Measurements from ENCODE around the gene PSMB2. TPM values are rescaled to one million over a fixed set of nuclear protein-coding genes. Genes with fewer than 3 reads are reported as not detected.
"Not testable (repeated sequence)": the region's sequence is repeated elsewhere in the genome, so short reads cannot be mapped to it uniquely, and the experiment has no call there.

Gene PSMB2
- total RNA-seq (10 to 100 TPM; 32.0 to 37.3 (median 35.7) TPM), polyA plus RNA-seq (36.8 TPM)
- long read RNA-seq, donor 1, transcript PSMB2-201 (6 exons, 2,701 nt), result major isoform, 48 of 49 reads
- long read RNA-seq, donor 1, partial matches to known transcripts, result 0 of 49 reads
- long read RNA-seq, donor 1, other reads (novel, unspliced or antisense), result 1 of 49 reads
- long read RNA-seq, donor 2, transcript PSMB2-201 (6 exons, 2,701 nt), result major isoform, 29 of 29 reads
- long read RNA-seq, donor 2, partial matches to known transcripts, result 0 of 29 reads
- long read RNA-seq, donor 2, other reads (novel, unspliced or antisense), result 0 of 29 reads
- long read RNA-seq, donor 3, transcript PSMB2-201 (6 exons, 2,701 nt), result major isoform, 20 of 22 reads
- long read RNA-seq, donor 3, partial matches to known transcripts, result 0 of 22 reads
- long read RNA-seq, donor 3, other reads (novel, unspliced or antisense), result 2 of 22 reads
- long read RNA-seq, donor 4, transcript PSMB2-201 (6 exons, 2,701 nt), result major isoform, 22 of 29 reads
- long read RNA-seq, donor 4, partial matches to known transcripts, result 1 of 29 reads
- long read RNA-seq, donor 4, other reads (novel, unspliced or antisense), result 6 of 29 reads

DNA sequence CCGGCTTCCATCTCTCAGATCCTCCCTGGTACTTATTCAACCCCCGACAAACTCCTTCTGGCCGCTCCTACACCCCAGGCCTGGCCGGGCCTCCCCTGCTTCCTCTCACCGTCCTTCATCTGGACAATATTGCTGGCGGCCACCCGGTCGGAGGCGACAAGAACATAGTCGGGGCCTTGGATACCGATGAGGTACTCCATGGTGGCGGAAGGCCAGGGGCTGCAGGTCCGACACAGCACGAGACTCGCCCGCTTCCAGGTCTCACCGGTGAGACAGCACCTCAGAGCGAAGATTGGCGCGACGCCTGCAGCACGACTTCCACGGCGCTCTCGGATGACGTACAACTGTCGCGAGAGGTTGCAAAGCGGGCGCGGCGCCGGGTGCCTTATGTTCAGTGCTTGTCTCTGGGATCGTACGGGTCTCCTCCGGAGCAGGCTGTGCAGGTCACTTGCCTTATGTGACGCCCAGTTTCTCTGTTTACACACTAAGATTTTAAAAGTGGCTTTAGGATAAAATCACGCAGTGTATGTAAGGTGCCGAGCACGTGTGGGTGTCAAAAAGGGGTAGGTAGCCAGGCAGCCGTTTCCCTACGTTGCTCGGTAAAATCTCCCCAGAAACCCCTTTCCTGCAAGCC, at the start of gene PSMB2:
Gene PSMB2 (minus strand): TSS at position 294 of the 634 bp plus-strand sequence. CDS start 94 bp downstream, at position 200.
- H3K4me1 ChIP-seq (ENCODE audit: control insufficient read depth, insufficient read depth, low read length), result peaks cover 3% of the 10 kb centered on the region
- no peaks in the 10 kb centered on the region for H3K9me3 ChIP-seq (ENCODE audit: control insufficient read depth, low read length)
- peak within 1 kb of the TSS; percentile 96 for H3K27ac ChIP-seq (ENCODE audit: low read length)
- peak within 1 kb of the TSS; percentile 91 for H3K4me3 ChIP-seq (ENCODE audit: low read length)
- no peaks in the 10 kb centered on the region for H3K27me3 ChIP-seq (ENCODE audit: control insufficient read depth, insufficient read depth)
- WGBS, result under 1% methylated on average over 43 of the region's 43 CpGs
- peak; percentile 97 to 98 for ATAC-seq
- intact Hi-C loops (cut with DNase I), result loop anchor here in 1 of 4 donors (10.0 kb wide), 1 partner anchor 73 kb away; the partner anchor contains the start of gene C1orf216
- peak; percentile 95 to 98 (median 98) for DNase-seq

DNA sequence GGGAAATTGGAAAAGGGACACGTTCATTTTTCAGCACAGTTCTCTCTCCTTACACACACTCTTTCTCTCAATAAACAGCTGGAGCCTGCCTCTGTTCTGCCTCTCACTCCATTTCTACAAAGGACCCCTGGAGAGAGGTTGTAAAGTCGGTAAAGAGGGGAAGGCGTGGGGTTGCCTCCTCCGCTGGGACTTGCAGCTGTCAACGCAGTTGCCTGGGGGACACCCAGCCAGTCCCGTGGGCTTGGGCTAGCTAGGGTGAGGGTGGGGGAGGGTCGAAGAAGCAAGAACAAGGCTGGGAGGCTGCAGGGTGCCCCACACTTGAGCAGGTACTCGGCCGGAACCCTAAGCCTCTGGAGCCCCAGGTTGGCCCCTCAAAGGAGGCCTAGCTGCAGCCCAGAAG, 49.8 kb upstream of the PSMB2 start:
- WGBS, result 32% methylated on average over 9 of the region's 9 CpGs
- Histone ChIP-seq H3K9me3 (ENCODE audit: control insufficient read depth, low read length) (no peaks in the 10 kb centered on the region), H3K27me3 (ENCODE audit: control insufficient read depth, insufficient read depth) (no peaks in the 10 kb centered on the region), H3K4me1 (ENCODE audit: control insufficient read depth, insufficient read depth, low read length) (no peaks in the 10 kb centered on the region), H3K4me3 (ENCODE audit: low read length) (no peak overlapping the region), H3K27ac (ENCODE audit: low read length) (no peak overlapping the region)
- DNase-seq (no peak), ATAC-seq (no peak)
- intact Hi-C loops (cut with DNase I), result no loop called here

DNA sequence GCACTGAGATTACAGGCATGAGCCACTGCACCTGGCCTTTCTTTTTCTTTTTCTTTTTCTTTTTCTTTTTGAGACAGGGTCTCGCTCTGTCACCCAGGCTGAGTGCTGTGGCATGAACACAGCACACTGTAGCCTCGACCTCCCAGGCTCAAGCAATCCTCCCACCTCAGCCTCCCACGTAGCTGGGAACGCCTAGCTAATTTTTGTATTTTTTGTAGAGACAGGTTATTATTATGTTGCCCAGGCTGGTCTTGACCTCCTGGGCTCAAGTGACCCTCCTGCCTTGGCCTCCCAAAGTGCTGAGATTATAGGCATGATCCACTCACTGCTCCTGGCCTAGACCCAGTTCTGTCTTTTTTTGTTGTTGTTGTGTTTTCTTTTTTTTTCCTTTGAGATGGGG, 48.8 kb upstream of the PSMB2 start:
- intact Hi-C loops (cut with DNase I); DNase-seq; H3K9me3 ChIP-seq (ENCODE audit: control insufficient read depth, low read length); H3K27me3 ChIP-seq (ENCODE audit: control insufficient read depth, insufficient read depth); ATAC-seq; H3K27ac ChIP-seq (ENCODE audit: low read length); H3K4me1 ChIP-seq (ENCODE audit: control insufficient read depth, insufficient read depth, low read length); H3K4me3 ChIP-seq (ENCODE audit: low read length): not testable (repeated sequence)
- 90% methylated on average over 4 of the region's 4 CpGs for WGBS

DNA sequence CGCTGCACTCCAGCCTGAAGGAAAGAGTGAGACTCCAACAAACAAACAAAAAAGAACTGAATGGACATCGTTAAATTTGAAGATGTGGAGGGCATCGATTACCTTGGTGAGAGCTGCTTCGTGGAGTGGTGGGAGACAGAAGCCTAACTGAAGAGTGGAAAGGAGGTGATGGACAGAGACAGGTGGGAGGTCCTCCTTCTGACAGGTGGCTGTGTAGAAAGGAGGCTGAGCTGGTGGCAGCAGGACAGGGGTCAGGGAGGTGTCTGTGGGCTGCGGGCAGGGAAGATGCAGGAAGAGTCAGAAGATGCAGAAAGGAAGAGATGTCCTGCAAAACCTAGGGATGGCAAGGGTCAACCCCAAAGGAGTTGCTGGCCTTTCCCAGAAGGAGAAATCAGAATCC, 46.8 kb upstream of the PSMB2 start:
- intact Hi-C loops (cut with DNase I), result no loop called here
- no peak for DNase-seq
- no peaks in the 10 kb centered on the region for H3K4me1 ChIP-seq (ENCODE audit: control insufficient read depth, insufficient read depth, low read length)
- WGBS, result 88% methylated on average over 5 of the region's 5 CpGs
- H3K4me3 ChIP-seq (ENCODE audit: low read length), result no peak overlapping the region
- H3K27ac ChIP-seq (ENCODE audit: low read length), result no peak overlapping the region
- no peaks in the 10 kb centered on the region for H3K9me3 ChIP-seq (ENCODE audit: control insufficient read depth, low read length)
- no peaks in the 10 kb centered on the region for H3K27me3 ChIP-seq (ENCODE audit: control insufficient read depth, insufficient read depth)
- no peak for ATAC-seq

DNA sequence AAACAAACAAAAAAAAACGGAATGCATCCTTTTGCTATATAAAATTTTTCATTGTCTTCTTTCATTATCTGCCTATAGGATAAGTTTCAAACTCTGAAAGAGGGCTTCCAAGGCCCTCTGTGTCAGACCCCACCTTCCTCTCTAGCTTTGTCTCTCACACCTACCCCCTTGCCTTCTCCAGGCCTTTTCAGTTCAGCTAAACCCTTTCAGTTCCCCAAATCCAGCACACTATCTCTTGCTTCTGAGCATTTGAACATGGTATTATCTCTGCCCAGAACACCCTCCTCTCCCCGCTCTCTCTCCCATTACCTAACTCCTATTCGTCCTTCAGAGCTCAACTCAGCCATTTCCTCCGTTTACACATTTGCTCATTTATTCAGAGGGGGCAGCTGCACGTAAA, 41.7 kb upstream of the PSMB2 start:
- intact Hi-C loops (cut with DNase I), result no loop called here
- Histone ChIP-seq H3K4me3 (ENCODE audit: low read length) (no peak overlapping the region), H3K27ac (ENCODE audit: low read length) (no peak overlapping the region), H3K9me3 (ENCODE audit: control insufficient read depth, low read length) (no peaks in the 10 kb centered on the region), H3K27me3 (ENCODE audit: control insufficient read depth, insufficient read depth) (no peaks in the 10 kb centered on the region), H3K4me1 (ENCODE audit: control insufficient read depth, insufficient read depth, low read length) (no peaks in the 10 kb centered on the region)
- ATAC-seq, result no peak
- 51% methylated on average over 5 of the region's 5 CpGs for WGBS
- no peak for DNase-seq

DNA sequence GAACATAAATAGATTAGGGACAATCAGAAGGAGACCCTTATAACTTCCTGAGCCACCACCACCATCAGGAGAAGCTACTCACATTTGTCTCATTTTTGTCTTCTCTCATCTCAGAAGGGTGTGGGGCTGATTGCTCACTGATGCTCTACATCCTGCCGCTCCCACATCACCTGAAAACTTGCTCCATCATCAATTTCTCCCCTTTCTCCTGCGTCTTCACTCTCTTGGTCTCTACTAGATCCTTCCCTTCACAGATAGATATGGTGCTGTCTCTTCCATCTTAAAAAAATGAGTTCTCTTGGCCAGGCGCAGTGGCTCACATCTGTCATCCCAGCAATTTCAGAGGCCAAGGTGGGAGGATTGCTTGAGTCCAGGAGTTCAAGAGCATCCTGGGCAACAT, 38.9 kb upstream of the PSMB2 start:
- intact Hi-C loops (cut with DNase I), result no loop called here
- no peak for DNase-seq
- Histone ChIP-seq H3K9me3 (ENCODE audit: control insufficient read depth, low read length) (no peaks in the 10 kb centered on the region), H3K27me3 (ENCODE audit: control insufficient read depth, insufficient read depth) (no peaks in the 10 kb centered on the region), H3K27ac (ENCODE audit: low read length) (no peak overlapping the region), H3K4me3 (ENCODE audit: low read length) (no peak overlapping the region), H3K4me1 (ENCODE audit: control insufficient read depth, insufficient read depth, low read length) (no peaks in the 10 kb centered on the region)
- no peak for ATAC-seq
- 86% methylated on average over 3 of the region's 3 CpGs for WGBS

DNA sequence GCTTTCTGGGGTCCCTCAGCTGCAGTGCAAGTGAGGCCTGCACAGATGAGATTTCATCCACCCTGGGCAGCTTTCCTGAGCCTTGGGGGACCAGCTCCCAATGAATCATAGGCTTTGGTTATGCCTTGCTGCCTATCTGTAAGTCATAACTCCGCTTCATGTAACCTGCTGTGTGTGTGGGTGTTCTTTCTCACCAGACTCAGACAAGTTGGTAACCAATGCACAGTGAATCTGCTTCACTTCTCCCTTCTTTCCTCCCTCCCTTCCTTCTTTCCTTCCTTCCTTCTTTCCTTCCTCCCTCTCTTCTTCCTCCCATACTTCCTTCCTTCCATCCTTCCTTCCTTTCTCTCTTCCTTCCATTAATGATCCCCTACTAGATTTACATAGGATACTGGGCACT, 34.4 kb upstream of the PSMB2 start:
- DNase-seq, result no peak
- Histone ChIP-seq H3K27me3 (ENCODE audit: control insufficient read depth, insufficient read depth) (no peaks in the 10 kb centered on the region), H3K4me3 (ENCODE audit: low read length) (no peak overlapping the region), H3K4me1 (ENCODE audit: control insufficient read depth, insufficient read depth, low read length) (no peaks in the 10 kb centered on the region), H3K9me3 (ENCODE audit: control insufficient read depth, low read length) (no peaks in the 10 kb centered on the region), H3K27ac (ENCODE audit: low read length) (no peak overlapping the region)
- WGBS, result 86% methylated on average over 1 of the region's 1 CpG
- intact Hi-C loops (cut with DNase I), result no loop called here
- no peak for ATAC-seq

DNA sequence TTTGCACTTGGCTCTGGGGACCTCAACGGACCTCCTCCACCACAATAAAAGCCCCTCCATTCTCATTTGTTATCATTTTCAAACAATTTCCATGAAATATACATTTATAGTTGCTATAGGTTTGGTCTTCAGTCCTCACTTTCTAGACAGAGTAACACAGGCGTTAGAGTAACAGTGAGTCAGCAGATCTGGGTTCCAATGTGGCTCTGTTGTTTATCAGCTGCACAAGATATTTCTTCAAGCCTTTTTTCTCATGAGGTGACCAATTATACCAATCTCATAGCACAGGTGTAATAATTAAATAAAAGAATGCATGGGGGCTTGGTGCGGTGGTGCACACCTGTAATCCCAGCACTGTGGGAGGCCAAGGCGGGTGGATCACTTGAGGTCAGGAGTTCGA, 32.8 kb upstream of the PSMB2 start:
- DNase-seq, result no peak
- H3K4me3 ChIP-seq (ENCODE audit: low read length), result no peak overlapping the region
- H3K9me3 ChIP-seq (ENCODE audit: control insufficient read depth, low read length), result no peaks in the 10 kb centered on the region
- no peak for ATAC-seq
- no peak overlapping the region for H3K27ac ChIP-seq (ENCODE audit: low read length)
- no peaks in the 10 kb centered on the region for H3K27me3 ChIP-seq (ENCODE audit: control insufficient read depth, insufficient read depth)
- intact Hi-C loops (cut with DNase I), result no loop called here
- H3K4me1 ChIP-seq (ENCODE audit: control insufficient read depth, insufficient read depth, low read length), result no peaks in the 10 kb centered on the region
- WGBS, result 83% methylated on average over 5 of the region's 5 CpGs

DNA sequence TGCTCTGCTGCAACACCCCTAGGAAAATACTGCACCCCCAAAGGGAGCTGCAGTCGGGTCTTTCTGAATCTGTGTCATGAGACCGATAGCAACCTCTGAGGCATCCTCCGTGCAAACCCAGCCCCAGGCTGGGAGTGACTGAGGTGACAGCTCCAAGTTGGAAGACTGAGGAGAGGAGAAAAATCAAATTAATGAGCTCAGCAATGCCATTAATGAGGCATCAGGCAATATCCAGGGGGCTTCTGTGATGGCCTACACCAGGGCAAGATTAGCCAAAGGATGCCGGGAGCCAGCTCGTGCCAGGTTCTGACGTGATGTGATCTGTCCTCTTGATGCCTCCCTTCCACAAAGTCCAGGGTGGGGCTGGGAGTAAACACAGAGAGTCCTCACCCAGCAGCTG, 30.8 kb upstream of the PSMB2 start:
- WGBS, result 69% methylated on average over 6 of the region's 6 CpGs
- intact Hi-C loops (cut with DNase I), result no loop called here
- no peak overlapping the region for H3K4me3 ChIP-seq (ENCODE audit: low read length)
- no peaks in the 10 kb centered on the region for H3K9me3 ChIP-seq (ENCODE audit: control insufficient read depth, low read length)
- DNase-seq, result no peak
- no peak overlapping the region for H3K27ac ChIP-seq (ENCODE audit: low read length)
- no peaks in the 10 kb centered on the region for H3K4me1 ChIP-seq (ENCODE audit: control insufficient read depth, insufficient read depth, low read length)
- no peaks in the 10 kb centered on the region for H3K27me3 ChIP-seq (ENCODE audit: control insufficient read depth, insufficient read depth)
- no peak for ATAC-seq

DNA sequence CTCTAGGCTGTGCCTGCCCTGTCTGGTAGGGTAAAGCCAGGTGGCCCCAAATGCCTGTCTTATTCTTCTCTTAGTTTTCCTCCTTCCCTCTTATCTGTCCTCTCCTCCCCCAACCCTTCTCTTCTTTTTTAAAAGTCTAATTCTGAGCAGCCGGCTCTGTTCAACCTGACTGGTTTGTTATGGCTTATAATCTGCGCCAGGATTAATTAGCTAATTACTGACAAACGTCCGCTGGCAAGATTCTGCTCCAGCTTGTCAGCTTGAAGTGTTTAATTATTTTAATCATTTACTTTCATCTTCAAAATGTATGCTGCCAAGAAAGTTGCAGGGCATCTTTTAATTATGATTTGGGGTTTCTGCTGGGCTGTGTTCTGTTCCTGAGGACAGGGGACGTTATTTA, 27.2 kb upstream of the PSMB2 start:
- DNase-seq (no peak), ATAC-seq (no peak)
- H3K27me3 ChIP-seq (ENCODE audit: control insufficient read depth, insufficient read depth), result no peaks in the 10 kb centered on the region
- H3K4me1 ChIP-seq (ENCODE audit: control insufficient read depth, insufficient read depth, low read length), result no peaks in the 10 kb centered on the region
- 70% methylated on average over 5 of the region's 5 CpGs for WGBS
- H3K4me3 ChIP-seq (ENCODE audit: low read length), result no peak overlapping the region
- H3K27ac ChIP-seq (ENCODE audit: low read length), result no peak overlapping the region
- no peaks in the 10 kb centered on the region for H3K9me3 ChIP-seq (ENCODE audit: control insufficient read depth, low read length)
- intact Hi-C loops (cut with DNase I), result no loop called here

DNA sequence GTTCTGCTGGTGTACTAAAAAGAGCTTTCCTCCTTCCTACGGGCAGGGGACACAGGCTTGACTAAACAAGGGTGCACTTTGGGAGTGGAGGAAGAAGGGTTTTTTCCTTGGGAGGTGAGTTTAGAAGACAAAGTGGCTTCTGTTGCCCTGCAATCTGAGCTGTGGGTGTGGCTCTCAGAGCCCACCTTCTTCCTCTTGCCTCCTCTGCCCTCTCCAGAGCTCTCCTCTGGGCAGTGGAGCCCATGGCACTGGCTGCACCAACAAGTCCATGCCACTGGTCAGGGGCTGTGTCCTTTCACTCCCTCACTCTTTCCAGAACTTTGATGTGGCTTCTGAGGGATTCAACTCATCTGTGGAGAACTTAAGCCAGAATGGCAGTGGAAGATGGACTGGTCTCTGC, 25.6 kb upstream of the PSMB2 start:
- Histone ChIP-seq H3K9me3 (ENCODE audit: control insufficient read depth, low read length) (no peaks in the 10 kb centered on the region), H3K27ac (ENCODE audit: low read length) (no peak overlapping the region), H3K4me1 (ENCODE audit: control insufficient read depth, insufficient read depth, low read length) (no peaks in the 10 kb centered on the region), H3K27me3 (ENCODE audit: control insufficient read depth, insufficient read depth) (no peaks in the 10 kb centered on the region), H3K4me3 (ENCODE audit: low read length) (no peak overlapping the region)
- DNase-seq (no peak), ATAC-seq (no peak)
- intact Hi-C loops (cut with DNase I), result no loop called here
- 55% methylated on average over 1 of the region's 1 CpG for WGBS
